K562 (cell line): ENCODE data around the gene WDR47. TPM values are rescaled to one million over a fixed set of nuclear protein-coding genes. Genes with fewer than 3 reads are reported as not detected.

Experiments
- ARID2 ChIP-seq: fragments of 450-650 bp; IDR thresholded peaks from 2 replicates; pipeline ENCODE4 v1.6.1; 2017; ENCODE audit warnings: antibody characterized with exemption, mild to moderate bottlenecking
- C11orf30 ChIP-seq: fragments of 450-650 bp; IDR thresholded peaks from 2 replicates; pipeline ENCODE4 v1.6.1; 2016; ENCODE audit warnings: low read depth, mild to moderate bottlenecking
- CHD1 ChIP-seq: fragments of 200-600 bp; sonication (generic); IDR thresholded peaks from one replicate; pipeline ENCODE4 v1.6.1; 2012; ENCODE audit warnings: mild to moderate bottlenecking, moderate library complexity, low read length, inconsistent platforms
- CHD4 ChIP-seq: fragments of 200-600 bp; sonication (generic); IDR thresholded peaks from 3 replicates; pipeline ENCODE4 v1.6.1; 2012; ENCODE audit warnings: low read depth, mild to moderate bottlenecking, mixed read lengths, low read length, inconsistent platforms; ENCODE audit not compliant: insufficient read depth, insufficient replicate concordance, poor library complexity, severe bottlenecking
- DACH1 ChIP-seq: fragments of 450-650 bp; IDR thresholded peaks from 2 replicates; pipeline ENCODE4 v1.6.1; 2018; ENCODE audit not compliant: partially characterized antibody
- FOXK1 ChIP-seq: sonication (generic); formaldehyde crosslinking; IDR thresholded peaks from 2 replicates; pipeline ENCODE4 v1.8.0; 2022; ENCODE audit warnings: missing genetic modification reagents, mild to moderate bottlenecking, borderline replicate concordance
- KDM4B ChIP-seq, 2 experiments: fragments of 450-650 bp in 1 of 2; sonication (generic) in 1 of 2; IDR thresholded peaks; 2 replicates each; pipeline ENCODE4 v1.6.1; 2016 to 2017; ENCODE audit warnings: borderline replicate concordance in 2 of 2, antibody characterized with exemption in 1 of 2, low read depth in 1 of 2, mild to moderate bottlenecking in 1 of 2
- KLF6 ChIP-seq: fragments of 250-450 bp; sonication (Bioruptor Pico); IDR thresholded peaks from 2 replicates; pipeline ENCODE4 v1.4.0; 2020; ENCODE audit warnings: mild to moderate bottlenecking, moderate library complexity, borderline replicate concordance
- MAFG ChIP-seq: fragments of 450-650 bp; conservative IDR thresholded peaks from 2 replicates; pipeline ENCODE4 v1.6.1; 2016; ENCODE audit warnings: missing genetic modification characterization, missing compliant biosample characterization
- MTA3 ChIP-seq: fragments of 450-650 bp; formaldehyde crosslinking; IDR thresholded peaks from 2 replicates; pipeline ENCODE4 v1.6.1; 2017; ENCODE audit warnings: mild to moderate bottlenecking, borderline replicate concordance
- MYNN ChIP-seq, 2 experiments: sonication (generic); formaldehyde crosslinking in 1 of 2; IDR thresholded peaks; 2 replicates each; pipeline versions ENCODE4 v1.5.0 to v1.6.1; 2016 to 2020; ENCODE audit warnings: antibody characterized with exemption in 1 of 2, missing genetic modification reagents in 1 of 2
- NCOA6 ChIP-seq: fragments of 450-650 bp; IDR thresholded peaks from 2 replicates; pipeline ENCODE4 v1.6.1; 2017; ENCODE audit warnings: mild to moderate bottlenecking
- NR1H2 ChIP-seq: sonication (generic); formaldehyde crosslinking; IDR thresholded peaks from 2 replicates; pipeline ENCODE4 v1.4.0; 2020; ENCODE audit warnings: mild to moderate bottlenecking, missing genetic modification reagents
- NR2C2 ChIP-seq, 2 experiments: fragments of 200-800 bp in 1 of 2; sonication (Bioruptor generic) in 1 of 2; sonication (generic) in 1 of 2; formaldehyde crosslinking in 1 of 2; IDR thresholded peaks; 2 replicates each; pipeline versions ENCODE4 v1.6.1 to v1.8.0; 2016 to 2022; ENCODE audit warnings: mild to moderate bottlenecking in 1 of 2, missing compliant biosample characterization in 1 of 2, missing genetic modification characterization in 1 of 2, missing genetic modification reagents in 1 of 2
- PHB ChIP-seq: fragments of 250-450 bp; sonication (Bioruptor Pico); IDR thresholded peaks from 2 replicates; pipeline ENCODE4 v1.5.0; 2021
- RNF2 ChIP-seq: sonication (generic); IDR thresholded peaks from 2 replicates; pipeline ENCODE4 v1.6.1; 2016
- SMARCA4 ChIP-seq: fragments of 450-650 bp; IDR thresholded peaks from 2 replicates; pipeline ENCODE4 v1.6.1; 2016
- SMARCC2 ChIP-seq: fragments of 450-650 bp; IDR thresholded peaks from 2 replicates; pipeline ENCODE4 v1.6.1; 2017; ENCODE audit warnings: antibody characterized with exemption, moderate library complexity, mild to moderate bottlenecking, low read depth
- SOX6 ChIP-seq: fragments of 450-650 bp; IDR thresholded peaks from 2 replicates; pipeline ENCODE4 v1.6.1; 2014; ENCODE audit warnings: mild to moderate bottlenecking
- STAT5B ChIP-seq: fragments of 250-450 bp; sonication (Bioruptor Pico); IDR thresholded peaks from 2 replicates; pipeline ENCODE4 v1.8.0; 2021; ENCODE audit warnings: mild to moderate bottlenecking, inconsistent platforms
- ZFP36 ChIP-seq: fragments of 150-350 bp; IDR thresholded peaks from 2 replicates; pipeline ENCODE4 v1.6.1; 2018; ENCODE audit warnings: low read length, low read depth; ENCODE audit not compliant: partially characterized antibody
- ZNF212 ChIP-seq: fragments of 450-650 bp; formaldehyde crosslinking; IDR thresholded peaks from 2 replicates; pipeline ENCODE4 v1.4.0; 2020; ENCODE audit warnings: mild to moderate bottlenecking
- polyA plus RNA-seq, 8 experiments: library from polyadenylated mRNA; depleted of rRNA in 4 of 8; stranded (reverse) in 5 of 8; unstranded in 3 of 8; fragments of >200 nt; fragmentation: Nextera tagmentation in 2 of 8; fragmentation: Illumina TruSeq in 1 of 8; extraction: Ambion mirVana in 2 of 8; extraction: Trizol in 1 of 8; gene quantifications; 2 replicates each; pipeline versions ENCODE4 v1.2.1 to v1.2.3, GENCODE V29; 2011 to 2014; ENCODE audit warnings: inconsistent platforms in 1 of 8, missing spikeins in 1 of 8
- total RNA-seq, 7 experiments: library from RNA; depleted of rRNA in 6 of 7; stranded (reverse); fragments of >200 nt in 6 of 7; fragmentation: Illumina TruSeq in 2 of 7; extraction: Trizol in 2 of 7; gene quantifications; 2 replicates each; pipeline versions ENCODE4 v1.2.1 to v1.2.3, GENCODE V29; 2011 to 2021; ENCODE audit warnings: low replicate concordance in 1 of 7
- TF ChIP-seq, protein P1 (sequence below): fragments of 450-650 bp; IDR thresholded peaks from 2 replicates; pipeline ENCODE4 v1.6.1; 2018; ENCODE audit not compliant: partially characterized antibody
- TF ChIP-seq, protein P2 (sequence below): fragments of 450-650 bp; formaldehyde crosslinking; IDR thresholded peaks from 2 replicates; pipeline ENCODE4 v1.4.0; 2020; ENCODE audit warnings: mild to moderate bottlenecking, moderate library complexity

WDR47 gene
- total and polyA plus RNA-seq, 9 of the 15 experiments (the other 6 are each of a cell fraction or from before 2014, with no cell fraction given): 1.3 to 10.1 (median 4.9) TPM

DNA sequence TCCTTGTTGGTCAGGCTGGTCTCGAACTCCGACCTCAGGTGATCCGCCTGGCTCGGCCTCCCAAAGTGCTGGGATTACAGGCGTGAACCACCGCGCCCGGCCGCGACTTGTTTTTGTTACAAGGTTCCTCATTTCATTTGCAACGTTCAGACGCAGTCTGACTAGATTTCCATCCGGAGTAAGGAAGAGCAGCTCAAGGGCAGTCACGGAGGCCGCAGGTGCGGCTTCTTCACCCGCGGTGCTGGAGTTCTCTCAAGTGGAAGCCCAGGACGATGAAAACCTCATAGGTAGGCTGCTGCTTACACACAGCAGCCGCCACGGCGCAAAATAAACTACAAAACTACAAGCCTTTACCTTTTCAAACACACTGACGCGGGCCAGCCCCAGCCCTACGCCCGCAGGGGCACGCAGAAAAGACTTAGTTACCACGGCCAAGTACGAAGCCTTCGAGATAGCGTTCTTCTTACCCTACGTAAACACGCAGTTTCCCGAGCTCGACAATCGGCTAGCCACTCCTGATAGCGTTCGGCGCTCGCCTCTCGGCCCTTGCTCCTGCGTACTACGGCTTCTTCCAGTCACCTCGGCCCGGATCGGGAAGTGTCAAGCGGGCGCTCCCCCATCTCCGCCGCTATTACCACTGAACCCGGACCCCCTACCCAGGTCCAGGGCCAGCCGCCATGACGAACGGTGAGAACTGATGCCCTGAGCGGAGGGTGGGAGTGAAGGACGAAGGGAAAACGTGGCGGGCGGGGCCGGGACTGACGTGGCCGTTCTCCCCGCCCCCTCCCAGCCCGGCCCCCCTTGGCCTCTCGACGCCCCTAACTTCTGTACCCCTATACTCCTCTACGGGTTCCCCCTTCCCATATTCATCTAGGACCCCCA is 48.5 kb upstream of the WDR47 start, which contains the start of gene TMEM167B (continued):
- TF ChIP-seq, protein P1, sequence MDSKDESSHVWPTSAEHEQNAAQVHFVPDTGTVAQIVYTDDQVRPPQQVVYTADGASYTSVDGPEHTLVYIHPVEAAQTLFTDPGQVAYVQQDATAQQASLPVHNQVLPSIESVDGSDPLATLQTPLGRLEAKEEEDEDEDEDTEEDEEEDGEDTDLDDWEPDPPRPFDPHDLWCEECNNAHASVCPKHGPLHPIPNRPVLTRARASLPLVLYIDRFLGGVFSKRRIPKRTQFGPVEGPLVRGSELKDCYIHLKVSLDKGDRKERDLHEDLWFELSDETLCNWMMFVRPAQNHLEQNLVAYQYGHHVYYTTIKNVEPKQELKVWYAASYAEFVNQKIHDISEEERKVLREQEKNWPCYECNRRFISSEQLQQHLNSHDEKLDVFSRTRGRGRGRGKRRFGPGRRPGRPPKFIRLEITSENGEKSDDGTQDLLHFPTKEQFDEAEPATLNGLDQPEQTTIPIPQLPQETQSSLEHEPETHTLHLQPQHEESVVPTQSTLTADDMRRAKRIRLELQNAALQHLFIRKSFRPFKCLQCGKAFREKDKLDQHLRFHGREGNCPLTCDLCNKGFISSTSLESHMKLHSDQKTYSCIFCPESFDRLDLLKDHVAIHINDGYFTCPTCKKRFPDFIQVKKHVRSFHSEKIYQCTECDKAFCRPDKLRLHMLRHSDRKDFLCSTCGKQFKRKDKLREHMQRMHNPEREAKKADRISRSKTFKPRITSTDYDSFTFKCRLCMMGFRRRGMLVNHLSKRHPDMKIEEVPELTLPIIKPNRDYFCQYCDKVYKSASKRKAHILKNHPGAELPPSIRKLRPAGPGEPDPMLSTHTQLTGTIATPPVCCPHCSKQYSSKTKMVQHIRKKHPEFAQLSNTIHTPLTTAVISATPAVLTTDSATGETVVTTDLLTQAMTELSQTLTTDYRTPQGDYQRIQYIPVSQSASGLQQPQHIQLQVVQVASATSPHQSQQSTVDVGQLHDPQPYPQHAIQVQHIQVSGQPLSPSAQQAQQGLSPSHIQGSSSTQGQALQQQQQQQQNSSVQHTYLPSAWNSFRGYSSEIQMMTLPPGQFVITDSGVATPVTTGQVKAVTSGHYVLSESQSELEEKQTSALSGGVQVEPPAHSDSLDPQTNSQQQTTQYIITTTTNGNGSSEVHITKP: peak; percentile 7
- TF ChIP-seq NR2C2 (CRISPR knock-in tag; IDR thresholded peaks at IDR 0.05) (peak; percentile 81), NR2C2 (tag; IDR thresholded peaks at IDR 0.05) (peak; percentile 69), ZFP36 (peak; percentile 41), FOXK1 (CRISPR knock-in tag) (peak; percentile 100), C11orf30 (peak; percentile 90), SMARCA4 (0 out of 2 replicates have a peak, but pooled peaks have one; percentile 72), NCOA6 (peak; percentile 82; the same call in 1 of the 2 replicates), MYNN (IDR thresholded peaks at IDR 0.05) (peak; percentile 61; the same call in 1 of the 2 replicates), MYNN (CRISPR knock-in tag; IDR thresholded peaks at IDR 0.05) (no peak), DACH1 (peak; percentile 8), RNF2 (peak; percentile 89; the same call in 1 of the 2 replicates), ARID2 (0 out of 2 replicates have a peak, but pooled peaks have one; percentile 8), STAT5B (CRISPR knock-in tag) (no peak), SOX6 (peak; percentile 83), PHB (0 out of 2 replicates have a peak, but pooled peaks have one; percentile 73), SMARCC2 (peak; percentile 28; the same call in 1 of the 2 replicates), CHD4 (no peak), CHD1 (no peak), MAFG (tag) (no peak), NR1H2 (0 out of 2 replicates have a peak, but pooled peaks have one; percentile 54), MTA3 (peak; percentile 72; the same call in 1 of the 2 replicates), KDM4B (IDR thresholded peaks at IDR 0.05; ENCODE audit: borderline replicate concordance in 2 of 2, low read depth in 1 of 2) (peak in 1 of 2 experiments; percentile 83; a peak in 1 of 4 replicates), ZNF212 (CRISPR knock-in tag) (no peak), KLF6 (peak; percentile 40; the same call in 1 of the 2 replicates)
- TF ChIP-seq, protein P2, sequence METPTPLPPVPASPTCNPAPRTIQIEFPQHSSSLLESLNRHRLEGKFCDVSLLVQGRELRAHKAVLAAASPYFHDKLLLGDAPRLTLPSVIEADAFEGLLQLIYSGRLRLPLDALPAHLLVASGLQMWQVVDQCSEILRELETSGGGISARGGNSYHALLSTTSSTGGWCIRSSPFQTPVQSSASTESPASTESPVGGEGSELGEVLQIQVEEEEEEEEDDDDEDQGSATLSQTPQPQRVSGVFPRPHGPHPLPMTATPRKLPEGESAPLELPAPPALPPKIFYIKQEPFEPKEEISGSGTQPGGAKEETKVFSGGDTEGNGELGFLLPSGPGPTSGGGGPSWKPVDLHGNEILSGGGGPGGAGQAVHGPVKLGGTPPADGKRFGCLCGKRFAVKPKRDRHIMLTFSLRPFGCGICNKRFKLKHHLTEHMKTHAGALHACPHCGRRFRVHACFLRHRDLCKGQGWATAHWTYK (CRISPR knock-in tag): peak; percentile 97
